GM12873 (cell line): ENCODE data around the gene SPTA1.

Experiments used
- CTCF ChIP-seq: IDR thresholded peaks from 2 replicates; pipeline ENCODE4 v1.5.1; 2012; ENCODE audit warnings: low read depth, mild to moderate bottlenecking, moderate library complexity, low read length, control low read depth; ENCODE audit not compliant: insufficient read depth; ENCODE audit errors: missing control alignments

Gene SPTA1

DNA sequence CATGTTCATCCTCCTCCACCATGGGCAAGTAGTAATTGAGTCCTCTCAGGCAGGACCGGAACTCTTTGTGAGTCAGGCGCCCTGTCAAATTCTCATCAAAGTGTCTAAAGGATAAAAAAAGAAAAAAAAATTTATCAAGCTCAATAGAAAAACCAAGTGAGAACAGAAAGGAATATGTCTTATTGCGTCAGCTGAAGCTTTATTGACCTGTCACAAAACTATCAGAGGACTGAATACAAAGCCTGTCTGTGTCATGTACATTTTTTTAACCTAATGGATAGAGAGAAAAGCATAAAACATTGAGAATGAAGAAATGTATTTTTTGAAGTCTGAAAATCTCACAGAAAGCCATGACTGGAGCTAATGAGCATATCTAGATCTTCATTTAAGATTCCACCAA, 72.8 kb downstream of the SPTA1 start:
- no peak for TF ChIP-seq CTCF

- TF ChIP-seq CTCF: no peak
These were observed 74.6 kb downstream of the SPTA1 start for GRCh38 chr1:158611916-158612315.

DNA sequence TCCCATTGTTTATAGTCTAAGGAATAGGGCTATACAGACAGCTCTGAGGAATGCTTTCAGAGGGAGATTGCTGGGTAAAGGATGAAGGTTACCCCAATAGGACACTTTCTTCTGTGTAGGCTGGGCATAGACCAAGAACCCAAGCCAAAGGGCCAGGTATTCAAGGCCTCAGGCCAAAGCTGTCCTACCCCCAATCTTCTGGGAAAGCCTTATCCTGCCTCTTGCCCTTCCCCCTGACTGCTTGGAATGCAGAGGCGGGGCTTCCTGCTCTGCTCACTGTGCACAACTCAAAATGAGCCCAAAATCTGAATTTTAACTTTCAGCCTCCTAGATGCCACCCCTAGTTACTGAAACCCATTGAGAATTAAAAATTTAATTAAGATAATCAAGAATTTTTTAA, 79.2 kb downstream of the SPTA1 start:
- TF ChIP-seq CTCF: no peak

DNA sequence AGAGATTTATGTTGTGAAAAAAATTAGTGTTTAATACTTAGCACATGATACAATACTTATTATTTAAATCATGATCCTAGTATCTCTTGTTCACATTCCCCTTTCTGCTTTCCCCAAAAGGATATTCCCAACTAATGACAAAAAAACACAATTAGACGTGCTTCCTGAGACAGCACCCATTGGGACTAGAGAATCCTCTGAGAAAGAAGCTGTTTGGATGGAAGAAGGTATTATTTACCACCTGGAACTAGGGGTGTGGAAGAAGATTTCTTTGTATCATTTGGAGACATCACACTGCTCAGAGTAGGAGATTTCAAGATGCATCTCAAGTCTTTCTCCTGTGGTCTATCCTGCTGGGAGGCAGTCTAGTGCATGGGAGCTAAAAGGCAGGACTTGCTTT, 81.5 kb downstream of the SPTA1 start, which contains the start of gene OR10Z1:
TSS of gene OR10Z1 (plus strand) at position 301 of the 400 bp plus-strand sequence. CDS start 1,171 bp downstream, outside the sequence.
- no peak for TF ChIP-seq CTCF

- TF ChIP-seq CTCF: no peak
These were observed 85.8 kb downstream of the SPTA1 start for GRCh38 chr1:158600735-158601134.

DNA sequence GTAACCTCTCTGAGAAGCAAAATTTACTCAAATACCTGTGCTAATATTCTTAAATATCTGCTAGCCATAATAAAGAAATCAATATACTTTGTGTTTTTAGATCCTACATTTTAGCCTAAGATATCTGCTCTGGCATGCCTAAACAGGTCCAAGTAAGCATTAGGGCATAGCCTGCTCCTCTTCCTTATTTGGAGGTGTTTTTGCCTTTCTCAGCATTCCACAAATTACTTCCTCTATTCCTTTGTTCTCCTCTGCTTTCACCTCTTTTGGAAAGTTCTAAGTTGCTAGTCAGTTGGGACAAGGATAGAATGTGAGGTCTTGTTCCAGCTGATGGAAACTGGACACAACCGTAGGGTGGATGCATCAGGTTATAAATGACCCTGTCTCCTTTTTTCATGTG, 99.6 kb downstream of the SPTA1 start:
- no peak for TF ChIP-seq CTCF

DNA sequence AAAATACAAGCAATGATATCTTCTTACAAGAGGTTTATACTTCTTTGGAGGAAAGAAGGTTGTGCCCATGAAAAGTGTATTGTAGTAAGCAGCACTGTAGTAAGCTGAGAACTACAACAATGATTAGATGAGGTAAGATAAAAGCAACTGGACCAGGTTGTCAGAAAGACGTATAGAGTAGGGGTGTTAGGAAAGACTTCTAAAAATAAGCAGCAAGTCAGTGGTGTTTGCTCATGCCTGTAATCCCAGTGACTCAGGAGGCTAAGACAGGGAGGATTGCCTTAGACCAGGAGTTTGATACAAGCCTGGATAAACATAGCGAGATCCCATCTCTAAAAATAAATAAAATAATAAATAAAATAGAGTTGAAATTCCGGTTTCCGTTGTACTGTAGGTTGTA, 102.6 kb downstream of the SPTA1 start:
- no peak for TF ChIP-seq CTCF
